NCI-H446 (cell line): ENCODE results near the gene ADO.
"Not testable (repeated sequence)": the region's sequence is repeated elsewhere in the genome, so short reads cannot be mapped to it uniquely, and the experiment has no call there.

Experiments used
- DNase-seq, 2 experiments: peaks; one replicate each; lab custom pipeline; 2025; lab: John Stamatoyannopoulos, UW

The ADO gene

DNA sequence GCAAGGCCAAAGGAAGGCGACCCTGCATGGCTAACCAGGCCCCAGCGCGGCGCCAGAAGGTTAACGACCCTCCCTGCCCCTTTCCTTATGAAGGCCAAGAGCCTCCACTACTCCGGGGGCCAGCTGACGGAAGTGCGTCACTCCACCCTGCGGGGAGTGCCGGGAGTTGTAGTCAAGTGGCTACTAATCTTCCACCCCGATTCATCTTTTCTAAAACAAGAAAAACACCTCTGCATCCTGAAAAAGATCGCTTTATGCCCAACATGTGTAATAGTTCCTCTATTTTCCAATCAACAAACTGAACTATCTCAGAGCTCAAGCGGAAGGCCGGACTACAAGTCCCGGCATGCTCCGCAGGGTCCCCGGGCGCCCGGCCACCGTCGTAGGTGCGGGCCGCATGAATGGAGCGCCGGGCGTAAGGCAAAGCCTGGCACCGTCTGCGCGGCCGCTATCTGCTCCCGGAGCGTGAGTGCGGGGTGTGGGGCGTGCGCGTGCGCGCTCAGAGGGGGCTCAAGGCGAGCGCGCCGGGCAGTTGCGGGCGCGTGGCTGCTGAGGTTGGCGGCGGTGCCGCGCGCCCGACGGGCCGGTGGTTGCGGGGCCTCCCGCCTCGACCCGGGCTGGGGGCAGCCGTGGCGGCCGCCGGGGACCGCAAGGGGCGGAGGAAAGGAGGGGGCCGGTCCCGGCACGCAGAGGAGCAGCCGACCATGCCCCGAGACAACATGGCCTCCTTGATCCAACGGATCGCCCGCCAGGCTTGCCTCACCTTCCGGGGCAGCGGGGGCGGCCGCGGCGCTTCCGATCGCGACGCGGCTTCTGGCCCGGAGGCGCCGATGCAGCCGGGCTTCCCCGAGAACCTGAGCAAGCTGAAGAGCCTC lies at the start of gene ADO:
TSS of gene ADO (plus strand) at position 365 of the 875 bp plus-strand sequence. CDS start at position 705, 340 bp downstream.
- DNase-seq: peak; percentile 48 to 78

DNA sequence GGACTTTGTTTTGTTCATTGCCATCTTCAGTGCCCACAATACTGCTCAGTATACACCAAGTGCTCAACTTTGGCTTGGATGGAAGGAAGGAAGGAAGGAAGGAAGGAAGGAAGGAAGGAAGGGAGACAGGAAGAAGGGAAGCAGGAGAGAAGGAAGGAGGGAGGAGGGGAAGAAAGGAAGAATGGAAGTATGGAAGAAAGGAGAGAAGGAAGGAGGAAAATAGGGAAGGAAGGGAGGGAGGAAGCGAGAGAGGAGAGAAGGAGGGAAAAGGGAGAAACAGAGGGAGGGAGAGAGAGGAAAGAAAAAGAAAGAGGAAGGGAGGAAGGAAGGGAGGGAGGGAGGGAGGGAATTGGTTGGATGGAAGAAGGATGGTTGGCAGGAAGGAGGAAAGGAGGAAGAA lies 49.6 kb upstream of the ADO start:
- DNase-seq: no peak

DNA sequence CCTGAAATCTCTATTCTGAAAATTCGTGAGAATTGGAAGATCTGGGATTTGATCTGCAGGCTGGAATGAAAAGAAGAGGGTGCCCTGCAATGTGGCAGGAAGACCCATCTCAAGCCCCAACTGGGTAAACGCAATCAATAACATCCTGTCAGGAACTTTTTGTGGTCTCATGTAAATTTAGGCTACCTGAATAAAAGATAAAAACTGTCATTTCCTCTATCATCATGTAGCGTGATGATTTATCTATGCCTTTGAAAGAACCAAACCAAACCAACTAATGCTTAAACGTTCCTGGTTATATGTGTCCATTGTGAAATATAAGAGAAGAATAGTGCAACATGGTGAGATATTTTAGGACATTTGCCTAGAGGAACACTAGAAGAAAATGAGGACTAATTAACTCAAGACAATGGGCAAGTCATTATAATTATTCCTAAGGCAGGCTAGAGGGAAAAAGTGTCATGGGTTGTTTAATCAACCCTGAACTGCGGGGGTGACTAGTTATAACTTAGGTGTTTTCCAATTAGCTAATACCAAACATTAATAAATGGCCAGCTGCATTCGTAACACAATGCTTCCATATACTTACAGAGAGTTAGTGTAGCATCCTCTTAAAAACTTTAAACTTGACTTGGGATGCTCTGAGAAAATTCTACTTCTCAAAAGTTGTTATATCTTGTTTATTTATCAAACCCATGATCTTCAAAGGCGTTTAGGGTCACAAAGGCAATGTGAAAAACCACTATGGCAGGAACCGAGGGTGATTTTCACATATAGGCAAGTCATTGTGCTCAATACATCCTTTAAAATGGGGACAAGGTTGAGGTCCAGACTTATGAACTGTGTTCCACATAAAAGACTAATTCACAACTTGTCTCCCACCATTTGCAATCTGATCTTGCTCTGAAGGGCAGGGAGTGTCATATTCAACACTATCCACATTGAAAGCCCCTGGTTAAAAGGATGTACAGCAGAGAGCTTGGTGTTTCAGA lies 48.6 kb upstream of the ADO start:
- no peak for DNase-seq

DNA sequence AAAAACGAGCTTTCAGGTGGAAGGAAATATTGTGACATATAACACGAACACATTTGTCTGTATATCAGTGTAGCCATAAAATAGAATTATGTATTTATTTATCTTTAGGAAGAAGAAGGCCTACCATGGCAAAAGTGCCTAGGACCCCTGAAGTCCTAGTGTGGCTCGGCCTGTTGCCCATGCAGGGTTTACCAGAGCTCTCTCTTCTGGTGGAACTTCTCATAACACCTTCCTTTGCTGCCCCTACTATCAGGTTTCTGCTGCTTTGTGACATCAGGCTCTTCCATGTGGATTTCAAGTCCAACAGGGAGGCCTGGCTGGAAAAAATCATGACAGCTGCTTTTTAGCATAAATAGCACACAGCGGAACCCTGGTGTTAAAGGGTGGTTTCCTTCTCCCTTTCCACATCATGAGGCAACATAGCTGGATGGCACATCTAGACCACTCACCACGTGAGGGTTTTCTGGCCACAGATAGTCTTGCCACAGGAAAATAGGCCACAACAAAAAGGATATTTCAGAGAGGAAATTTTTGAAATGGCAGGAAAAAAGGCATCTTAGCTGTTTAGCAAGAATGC lies 44.8 kb upstream of the ADO start:
- no peak for DNase-seq

DNA sequence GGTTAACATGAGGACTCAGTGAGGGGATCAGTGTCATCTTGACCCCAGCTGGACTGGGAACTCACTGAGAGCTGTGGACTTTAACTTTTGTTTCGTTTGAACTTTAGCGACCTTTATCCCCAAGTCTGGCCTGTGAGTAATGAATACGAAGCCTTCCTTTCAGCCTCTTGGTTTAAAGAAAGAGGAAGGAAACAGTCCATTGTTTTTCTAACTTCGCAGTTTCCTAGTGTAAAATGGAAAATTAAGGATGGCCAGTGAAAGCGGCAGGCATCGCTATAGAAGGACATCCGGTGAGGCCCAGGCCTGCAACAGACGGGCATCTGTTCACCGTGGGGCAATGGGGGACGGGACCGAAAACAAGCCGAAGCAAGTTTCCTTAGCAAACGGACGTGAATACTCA lies 44.1 kb upstream of the ADO start:
- no peak for DNase-seq

DNA sequence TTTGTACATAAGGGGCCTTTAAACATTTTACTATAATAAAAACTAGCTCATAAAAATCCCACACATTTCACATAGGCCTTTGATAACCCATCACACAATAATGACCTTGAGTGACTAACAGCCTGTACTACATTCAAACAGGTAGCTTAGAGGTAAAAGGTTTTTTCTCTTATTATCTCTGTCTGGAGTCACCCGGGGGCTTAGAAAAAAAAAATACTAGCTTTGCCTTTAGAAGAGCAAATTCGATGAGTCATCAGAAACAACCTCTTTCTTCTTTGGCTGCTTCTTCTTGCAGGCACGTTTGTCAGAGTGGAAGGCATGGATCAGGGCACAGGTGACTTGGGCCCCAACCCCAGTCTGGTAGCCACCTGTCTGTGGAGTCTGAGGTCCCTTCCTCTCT lies 43.4 kb upstream of the ADO start:
- no peak for DNase-seq

DNA sequence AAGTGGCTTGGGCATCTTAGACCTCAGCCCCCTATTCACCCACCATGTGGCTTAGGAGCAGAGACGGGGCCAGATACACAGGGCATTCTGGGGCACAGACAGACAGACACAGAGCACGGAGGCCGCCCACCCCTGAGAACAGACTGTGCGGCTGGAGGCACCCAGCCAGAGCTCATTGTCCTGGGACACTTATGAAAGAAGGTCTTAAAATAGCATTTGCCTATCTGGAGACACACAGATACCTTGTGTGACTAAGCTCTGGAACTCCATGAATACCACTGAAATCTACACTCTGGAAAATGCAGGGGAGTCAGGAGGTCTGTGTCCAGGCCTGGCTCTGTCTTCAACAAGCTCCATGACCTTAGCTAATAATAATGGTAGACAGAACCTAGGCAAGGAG lies 41.4 kb upstream of the ADO start:
- no peak for DNase-seq

DNA sequence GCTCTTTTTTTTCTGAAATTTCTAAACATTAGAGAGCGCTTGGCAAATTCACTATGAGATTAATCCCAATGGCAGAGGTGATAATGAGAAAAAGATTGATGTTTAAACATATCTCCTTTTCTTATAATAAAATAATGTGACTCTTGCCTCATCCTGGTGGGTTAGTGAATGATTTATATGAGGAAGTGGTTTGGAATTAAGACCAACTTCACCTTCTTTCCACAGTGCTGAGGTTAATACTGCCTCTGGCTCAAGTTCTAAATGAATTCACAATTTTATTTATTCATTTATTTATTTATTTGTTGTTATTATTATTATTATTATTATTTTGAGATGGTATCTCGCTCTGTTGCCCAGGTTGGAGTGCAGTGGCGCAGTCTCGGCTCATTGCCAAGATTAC lies 40.5 kb upstream of the ADO start:
- DNase-seq: no peak

DNA sequence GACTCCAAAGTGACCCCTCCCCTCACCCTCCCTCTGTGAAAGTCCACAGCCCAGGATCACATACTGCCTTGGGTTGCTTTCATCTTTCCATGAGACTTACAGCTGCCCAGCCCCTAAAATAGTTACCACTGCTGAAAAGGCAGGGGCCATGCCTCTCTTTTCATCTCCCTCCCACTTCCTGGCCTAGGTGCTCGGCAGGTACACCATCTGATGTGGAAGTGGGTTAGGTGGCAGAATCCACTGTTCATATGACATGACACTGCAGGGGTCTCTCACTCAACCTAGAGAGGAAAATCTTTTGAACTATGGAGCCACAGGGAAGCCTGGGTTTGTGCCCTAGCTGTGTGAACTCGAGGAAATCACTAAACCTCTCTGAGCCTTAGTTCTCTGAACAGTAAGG lies 38.8 kb upstream of the ADO start:
- no peak for DNase-seq

DNA sequence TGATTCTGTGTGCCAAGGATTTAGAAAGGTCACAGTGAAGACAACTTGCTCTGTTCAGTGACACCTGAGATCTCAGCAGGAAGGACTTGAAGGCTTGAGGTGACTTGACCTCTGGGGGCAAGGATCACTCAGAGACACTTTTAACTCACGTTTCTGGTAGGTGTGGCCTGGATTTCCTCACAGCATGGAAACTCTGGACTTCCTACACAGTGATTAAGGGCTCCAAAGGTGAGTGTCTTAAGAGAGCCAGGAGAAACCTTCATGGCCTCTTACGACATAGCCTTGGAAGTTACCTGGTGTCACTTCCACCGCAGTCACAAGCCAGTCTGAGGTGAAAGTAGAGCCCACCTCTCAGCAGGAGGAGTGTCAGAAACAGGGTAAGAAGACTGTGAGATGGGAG lies 38.1 kb upstream of the ADO start:
- no peak for DNase-seq

DNA sequence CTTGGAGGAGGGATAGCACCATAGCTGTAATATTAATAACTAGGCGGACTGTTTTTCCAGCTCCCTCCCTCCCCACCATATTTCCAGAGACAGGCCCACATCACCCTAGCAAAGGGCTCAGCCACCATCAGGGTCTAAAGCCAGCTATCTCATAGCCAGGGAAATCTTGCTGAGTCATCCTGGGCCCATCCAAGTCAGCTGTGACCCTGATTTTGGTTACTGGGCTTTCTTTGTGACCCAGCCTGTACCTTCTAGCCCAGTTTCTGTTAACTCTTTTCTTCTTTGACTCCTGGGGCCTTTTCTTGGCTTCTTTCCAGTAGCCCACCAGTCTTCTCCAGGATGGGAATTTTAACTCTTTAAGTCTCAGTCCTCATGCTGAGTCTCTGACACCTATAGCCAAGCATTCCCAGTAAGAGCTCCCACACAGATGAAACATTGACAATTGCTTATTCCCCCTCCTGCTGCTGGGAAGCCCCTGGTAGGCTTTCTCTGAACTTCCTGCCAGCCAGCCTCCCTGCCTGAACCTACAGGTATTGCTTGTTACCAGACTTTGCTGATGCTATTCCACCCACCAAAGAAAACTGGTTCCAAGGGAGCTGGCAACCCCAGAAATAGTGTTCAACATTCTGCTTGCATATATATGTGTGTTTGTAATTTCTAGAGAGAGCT lies 34.8 kb upstream of the ADO start:
- DNase-seq: no peak

DNA sequence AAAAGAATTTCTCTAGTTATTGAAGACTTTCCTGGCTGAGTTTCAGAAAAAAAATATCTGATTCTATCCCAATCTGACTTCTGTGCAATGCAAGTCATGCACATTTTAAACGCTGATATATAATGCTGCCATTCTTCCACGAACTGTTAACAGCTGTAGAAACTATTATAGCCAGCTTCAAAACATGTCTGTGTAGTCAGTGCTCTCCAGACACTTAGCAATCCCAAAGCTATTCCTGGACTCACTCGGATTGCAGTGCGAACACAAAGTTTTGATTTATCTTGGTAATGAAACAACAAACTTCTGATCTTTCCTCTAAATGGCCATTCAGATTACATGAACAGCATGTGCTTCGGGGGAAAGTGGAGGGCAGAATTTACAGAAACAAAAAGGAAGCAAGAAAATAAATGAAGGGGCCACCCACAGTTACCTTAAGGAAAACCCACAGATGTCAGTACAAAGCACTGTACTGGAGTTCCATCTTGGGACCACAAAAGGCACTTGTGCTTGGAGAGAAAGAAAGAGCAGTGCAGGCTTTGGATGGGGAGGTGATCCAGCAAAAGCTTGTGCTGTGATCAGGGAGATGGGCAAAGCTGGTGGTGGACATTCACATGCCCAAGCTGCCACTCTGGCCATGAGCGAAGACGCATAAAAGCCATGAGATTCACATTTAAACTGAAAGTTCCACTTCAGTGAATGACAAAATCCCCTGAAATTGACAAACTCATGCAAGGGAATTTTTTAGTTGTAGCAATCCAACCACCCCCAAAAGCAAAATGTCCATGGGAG lies 32.1 kb upstream of the ADO start:
- DNase-seq: no peak

DNA sequence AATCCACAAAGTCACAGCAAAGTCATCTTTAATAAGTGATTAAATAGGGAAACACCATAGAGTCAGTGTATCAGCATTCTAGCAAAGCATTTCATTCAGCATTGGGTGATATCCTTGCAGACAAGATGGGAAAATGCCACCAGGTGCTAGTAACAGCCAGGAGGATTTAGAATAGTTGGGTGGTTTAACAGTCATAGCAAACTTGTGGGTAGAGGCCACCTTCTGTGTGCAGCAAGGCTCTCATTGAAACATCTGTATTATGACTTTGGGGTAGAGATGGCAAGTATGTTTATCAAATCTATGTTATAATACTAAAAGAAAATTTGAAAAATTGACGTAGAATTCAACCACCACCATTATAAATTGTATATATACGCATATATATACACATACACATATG lies 26.4 kb upstream of the ADO start:
- no peak for DNase-seq

DNA sequence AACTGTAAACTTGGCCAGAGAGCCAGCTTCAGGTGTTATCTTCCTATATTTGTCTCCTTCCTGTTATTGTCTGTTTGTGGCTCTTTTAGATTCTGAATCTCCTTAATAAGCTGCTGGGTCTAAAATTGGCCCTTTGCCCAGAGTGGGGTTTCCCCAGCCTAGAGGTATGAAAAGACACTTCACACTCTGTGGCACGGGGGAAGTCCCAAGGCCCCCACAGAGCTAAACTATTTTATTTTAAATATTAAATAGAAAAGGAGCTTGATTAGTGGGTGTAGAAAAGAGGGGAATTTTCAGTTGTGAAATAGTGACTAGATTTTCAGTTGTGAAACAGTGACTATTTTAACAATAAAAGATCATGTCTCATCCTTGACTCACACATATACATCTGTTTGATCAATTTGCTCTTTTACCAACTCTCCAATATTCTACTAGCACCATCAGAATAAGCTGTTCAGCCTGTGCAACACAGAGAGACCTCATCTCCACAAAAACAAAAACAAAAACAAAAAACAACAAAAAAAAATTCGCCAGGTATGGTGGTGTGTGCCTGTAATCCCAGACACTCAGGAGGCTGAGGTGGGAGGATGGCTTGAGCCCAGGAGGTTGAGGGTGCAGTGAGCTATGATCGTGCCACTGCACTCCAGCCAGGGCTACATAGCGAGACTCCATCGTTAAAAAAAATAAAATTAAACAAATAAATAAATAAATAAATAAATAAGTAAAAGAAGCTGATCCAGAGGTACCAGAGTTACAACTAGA lies 24.9 kb upstream of the ADO start:
- DNase-seq: no peak

DNA sequence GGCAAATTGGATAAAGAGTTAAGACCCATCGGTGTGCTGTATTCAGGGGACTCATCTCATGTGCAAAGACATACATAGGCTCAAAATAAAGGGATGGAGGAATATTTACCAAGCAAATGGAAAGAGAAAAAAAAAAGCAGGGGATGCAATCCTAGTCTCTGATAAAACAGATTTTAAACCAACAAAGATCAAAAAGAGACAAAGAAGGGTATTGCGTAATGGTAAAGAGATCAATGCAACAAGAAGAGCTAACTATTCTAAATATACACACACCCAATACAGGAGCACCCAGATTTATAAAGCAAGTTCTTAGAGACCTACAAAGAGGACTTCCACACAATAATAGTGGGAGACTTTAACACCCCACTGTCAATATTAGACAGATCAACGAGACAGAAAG lies 20.0 kb upstream of the ADO start:
- DNase-seq: not testable (repeated sequence)

DNA sequence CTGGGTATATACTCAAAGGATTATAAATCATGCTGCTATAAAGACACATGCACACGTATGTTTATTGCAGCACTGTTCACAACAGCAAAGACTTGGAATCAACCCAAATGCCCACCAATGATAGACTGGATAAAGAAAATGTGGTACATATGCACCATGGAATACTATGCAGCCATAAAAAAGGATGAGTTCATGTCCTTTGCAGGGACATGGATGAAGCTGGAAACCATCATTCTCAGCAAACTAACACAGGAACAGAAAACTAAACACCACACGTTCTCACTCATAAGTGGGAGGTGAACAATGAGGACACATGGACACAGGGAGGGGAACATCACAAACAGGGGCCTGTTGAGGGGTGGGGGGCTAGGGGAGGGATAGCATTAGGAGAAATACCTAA lies 16.2 kb upstream of the ADO start:
- not testable (repeated sequence) for DNase-seq

DNA sequence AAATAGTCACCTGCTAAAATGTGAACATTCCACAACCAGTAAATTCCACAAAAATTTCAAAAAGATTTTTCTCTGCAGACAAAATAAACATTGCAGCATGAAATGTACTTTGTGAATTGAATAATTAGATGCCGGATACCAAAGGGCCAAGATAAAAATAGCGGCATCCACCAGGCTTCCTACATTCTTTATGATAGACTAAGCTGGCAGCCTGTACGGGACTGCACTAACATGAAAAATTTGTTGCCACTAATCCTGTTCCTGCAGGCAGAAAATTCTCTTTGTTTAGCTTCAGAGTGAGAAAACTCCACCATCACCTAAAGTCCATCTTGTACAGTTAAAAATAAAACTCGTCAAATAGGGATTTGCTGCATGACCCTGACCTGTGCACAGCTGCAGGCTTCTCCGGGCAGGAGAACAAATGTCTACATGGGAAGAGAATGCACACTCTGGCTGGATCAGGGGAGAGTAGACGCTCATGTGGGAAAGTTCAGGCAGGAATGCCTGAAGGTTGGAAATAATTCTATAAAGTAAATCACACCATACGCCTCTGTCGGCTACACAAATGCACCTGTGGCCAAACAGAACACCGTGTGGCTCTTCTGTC lies 15.6 kb upstream of the ADO start:
- DNase-seq: no peak

DNA sequence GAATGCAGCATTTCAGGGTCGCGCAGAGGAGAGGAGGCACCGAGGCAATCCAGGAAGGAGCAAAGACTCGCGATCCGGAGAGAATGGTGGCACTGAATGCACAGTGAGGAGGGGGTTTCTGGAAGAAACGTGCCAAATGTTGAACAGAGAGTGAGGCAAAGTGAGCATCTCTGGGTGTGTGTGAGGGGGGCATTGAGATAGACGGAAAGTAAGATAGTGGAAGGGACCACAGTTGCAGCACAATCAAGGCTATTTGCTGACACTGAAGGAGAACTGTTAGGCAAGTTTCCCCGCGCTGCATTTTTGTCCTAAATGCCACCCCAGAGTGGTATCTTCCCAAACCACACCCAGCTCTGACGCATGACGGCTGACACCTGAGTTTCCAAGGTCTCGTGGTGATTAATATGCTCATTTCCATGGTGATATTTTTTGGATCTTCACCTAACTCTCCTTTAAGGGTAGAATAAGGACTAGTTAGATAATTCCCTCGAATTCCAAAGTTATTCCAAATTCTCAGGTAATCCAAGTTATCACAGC lies 14.4 kb upstream of the ADO start:
- no peak for DNase-seq

DNA sequence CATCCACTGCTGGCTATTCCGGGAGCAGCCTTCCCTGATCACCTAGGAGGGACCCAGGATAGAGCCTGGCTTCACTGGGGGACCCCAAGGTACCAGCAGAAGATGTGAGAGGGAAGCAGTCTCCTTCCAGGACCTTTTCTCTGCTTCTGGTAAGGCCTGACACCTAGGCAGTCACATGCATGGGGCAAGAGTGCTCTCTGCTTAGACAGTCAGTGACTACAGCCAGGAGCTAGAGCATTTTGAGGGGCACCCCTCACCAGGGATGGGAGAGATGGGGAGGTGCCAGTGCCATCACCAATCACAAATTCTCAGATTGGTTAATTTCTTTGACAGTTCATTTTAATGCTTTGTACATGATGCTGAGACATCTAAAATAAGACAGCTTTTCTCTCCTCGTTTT lies 13.9 kb upstream of the ADO start:
- no peak for DNase-seq

DNA sequence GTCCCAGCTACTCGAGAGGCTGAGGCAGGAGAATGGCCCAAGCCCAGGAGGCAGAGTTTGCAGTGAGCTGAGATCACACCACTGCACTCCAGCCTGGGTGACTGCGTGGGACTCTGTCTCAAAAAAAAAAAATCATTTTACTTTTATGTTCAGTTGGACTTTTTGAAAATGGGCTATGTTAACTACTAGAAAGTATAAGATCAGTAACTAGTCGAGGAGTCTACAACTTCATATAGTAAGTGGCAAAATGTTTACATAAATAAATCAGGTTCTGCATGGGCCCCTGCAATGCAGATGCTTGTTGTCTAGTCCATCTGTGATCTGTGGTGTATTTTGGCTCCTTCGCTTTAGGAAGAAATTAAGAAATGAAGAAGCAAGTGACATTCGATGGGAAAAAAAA lies 12.3 kb upstream of the ADO start:
- DNase-seq: no peak
